PC-3 (cell line): ENCODE data around the gene KLF13.

Experiments used
- EZH2phosphoT487 ChIP-seq: fragments of 300-600 bp; sonication (generic); IDR thresholded peaks from 2 replicates; pipeline ENCODE4 v1.6.1; 2018; ENCODE audit warnings: mild to moderate bottlenecking, antibody characterized with exemption, low read length, borderline replicate concordance
- TF ChIP-seq, protein P1 (sequence below): fragments of 300-600 bp; sonication (generic); conservative IDR thresholded peaks from 2 replicates; pipeline ENCODE4 v1.5.1; 2017; ENCODE audit warnings: antibody characterized with exemption, low read depth, mild to moderate bottlenecking, low read length

DNA sequence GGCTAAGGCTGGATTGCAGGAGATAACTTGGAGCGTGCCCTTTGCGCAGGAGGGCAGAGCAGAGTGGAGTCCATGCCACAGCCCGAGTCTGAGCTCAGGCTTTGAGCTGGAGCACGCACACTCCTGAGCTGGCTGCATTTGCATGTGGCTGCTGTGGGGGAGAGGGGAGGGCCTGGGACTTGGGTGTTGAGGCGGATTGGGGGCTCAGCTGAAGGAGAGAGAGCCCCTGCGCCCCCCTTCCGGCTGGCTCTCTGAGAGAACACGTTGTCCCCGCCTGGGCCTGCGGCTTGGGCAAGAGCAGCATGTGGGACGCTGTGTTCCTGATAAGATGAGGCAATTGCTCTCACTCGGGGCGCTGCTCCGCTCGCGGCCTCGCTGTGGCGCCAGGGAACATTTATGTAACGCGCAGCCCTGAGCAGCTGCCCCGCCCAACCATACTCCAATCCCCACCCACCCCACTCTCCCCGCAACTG, 39.1 kb downstream of the KLF13 start:
- TF ChIP-seq, protein P1, sequence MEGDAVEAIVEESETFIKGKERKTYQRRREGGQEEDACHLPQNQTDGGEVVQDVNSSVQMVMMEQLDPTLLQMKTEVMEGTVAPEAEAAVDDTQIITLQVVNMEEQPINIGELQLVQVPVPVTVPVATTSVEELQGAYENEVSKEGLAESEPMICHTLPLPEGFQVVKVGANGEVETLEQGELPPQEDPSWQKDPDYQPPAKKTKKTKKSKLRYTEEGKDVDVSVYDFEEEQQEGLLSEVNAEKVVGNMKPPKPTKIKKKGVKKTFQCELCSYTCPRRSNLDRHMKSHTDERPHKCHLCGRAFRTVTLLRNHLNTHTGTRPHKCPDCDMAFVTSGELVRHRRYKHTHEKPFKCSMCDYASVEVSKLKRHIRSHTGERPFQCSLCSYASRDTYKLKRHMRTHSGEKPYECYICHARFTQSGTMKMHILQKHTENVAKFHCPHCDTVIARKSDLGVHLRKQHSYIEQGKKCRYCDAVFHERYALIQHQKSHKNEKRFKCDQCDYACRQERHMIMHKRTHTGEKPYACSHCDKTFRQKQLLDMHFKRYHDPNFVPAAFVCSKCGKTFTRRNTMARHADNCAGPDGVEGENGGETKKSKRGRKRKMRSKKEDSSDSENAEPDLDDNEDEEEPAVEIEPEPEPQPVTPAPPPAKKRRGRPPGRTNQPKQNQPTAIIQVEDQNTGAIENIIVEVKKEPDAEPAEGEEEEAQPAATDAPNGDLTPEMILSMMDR, result no peak
- no peak for TF ChIP-seq EZH2phosphoT487
